Measurements from ENCODE around the gene TRIM28.

- TF ChIP-seq CTCF (IDR thresholded peaks at IDR 0.05) (no peak), POLR2A (IDR thresholded peaks at IDR 0.05) (no peak), EP300 (IDR thresholded peaks at IDR 0.05; ENCODE audit: low read depth) (no peak), POLR2AphosphoS5 (IDR thresholded peaks at IDR 0.05) (no peak)
Observed at GRCh38 chr19:58516246-58516836, 27.5 kb upstream of the TRIM28 start.
